ENCODE measurements around the gene S100A12.

The S100A12 gene

DNA sequence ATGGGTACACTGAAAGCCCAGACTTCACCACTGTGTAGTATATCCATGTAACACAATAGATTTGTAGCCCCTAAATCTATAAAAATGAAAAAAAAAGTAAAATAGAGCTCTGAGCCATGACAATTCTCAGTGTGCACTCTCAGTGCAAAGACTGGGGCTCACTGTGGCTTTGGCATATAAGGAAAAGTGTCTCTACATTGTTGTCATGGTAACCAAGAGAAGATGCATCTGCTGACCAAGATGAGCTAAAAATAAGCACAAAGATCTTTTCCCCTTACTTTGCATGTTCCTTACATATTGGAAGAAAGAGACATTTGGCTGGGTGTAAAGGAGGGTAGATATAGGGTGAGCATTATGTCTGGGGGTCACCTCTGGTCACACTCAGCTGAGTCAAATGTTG, 38.8 kb downstream of the S100A12 start:
- no peak for DNase-seq (ENCODE audit: low read depth in 2 of 2)

DNA sequence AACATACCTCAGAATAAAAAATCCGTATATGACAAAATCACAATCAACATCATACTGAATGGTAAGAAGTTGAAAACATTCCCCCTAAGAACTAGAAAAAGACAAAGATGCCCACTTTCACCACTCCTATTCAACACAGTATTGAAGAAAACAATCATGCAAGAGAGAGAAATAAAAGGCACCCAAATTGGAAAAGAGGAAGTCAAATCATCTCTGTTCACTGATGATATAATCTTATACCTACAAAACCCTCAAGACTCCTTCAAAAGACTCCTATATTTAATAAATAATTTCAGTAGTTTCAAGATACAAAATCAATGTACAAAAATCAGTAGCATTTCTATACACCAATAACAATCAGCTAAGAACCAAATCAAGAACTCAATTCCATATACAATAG, 41.5 kb downstream of the S100A12 start:
- no peak for DNase-seq (ENCODE audit: low read depth in 2 of 2)

DNA sequence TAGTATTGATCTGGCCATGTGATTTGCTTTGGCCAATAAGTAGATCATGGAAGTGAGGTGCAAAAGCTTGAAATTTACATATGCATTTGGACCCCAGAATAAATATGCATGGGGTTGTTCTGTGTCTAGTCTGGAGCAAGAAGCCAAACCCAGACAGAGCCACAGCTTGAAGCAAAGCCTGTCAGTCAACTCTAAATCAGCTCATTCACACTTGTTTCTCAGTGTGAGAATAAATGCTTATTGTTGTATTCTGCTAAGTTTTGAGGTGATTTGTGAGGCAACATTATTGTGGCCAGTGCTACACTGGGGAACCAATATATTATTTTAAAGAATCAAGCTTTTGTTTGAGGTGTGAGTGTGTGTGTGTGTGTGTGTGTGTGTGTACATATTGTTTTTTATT, 50.5 kb downstream of the S100A12 start:
- DNase-seq (ENCODE audit: low read depth in 2 of 2) = no peak

Data from stimulated activated CD4-positive, alpha-beta T cell treated with anti-CD3 and anti-CD28 coated beads, Interleukin-15, amount 100 ng/mL, for 48 hours (primary cell).